Lower leg skin (tissue), 4 donors: ENCODE data around the gene ABCC2. TPM values are rescaled to one million over a fixed set of nuclear protein-coding genes. Genes with fewer than 3 reads are reported as not detected.
"Not testable (repeated sequence)": the region's sequence is repeated elsewhere in the genome, so short reads cannot be mapped to it uniquely, and the experiment has no call there.

Experiments used
- DNase-seq, 2 donors: peaks; one replicate each; pipeline ENCODE4 v3.0.0-alpha.2; 2019; ENCODE audit warnings: low spot score in 2 of 2
- H3K4me3 ChIP-seq: fragments of 200-600 bp; sonication (generic); 2 replicates; pipeline ENCODE4 v1.5.1; 2017; ENCODE audit warnings: mild to moderate bottlenecking, low read depth; ENCODE audit not compliant: poor library complexity, severe bottlenecking
- CTCF ChIP-seq, 3 donors: fragments of 450-650 bp; IDR thresholded peaks; one replicate each; pipeline ENCODE4 v1.5.1; 2016; ENCODE audit warnings: antibody characterized with exemption in 3 of 3, mild to moderate bottlenecking in 3 of 3, moderate library complexity in 2 of 3
- POLR2A ChIP-seq, 2 donors: fragments of 450-650 bp; IDR thresholded peaks; one replicate each; pipeline ENCODE4 v1.6.1; 2016 to 2017; ENCODE audit warnings: antibody characterized with exemption in 2 of 2, mild to moderate bottlenecking in 1 of 2, moderate library complexity in 1 of 2
- WGBS, 2 donors: methylation state at CpG; one replicate each; pipeline ENCODE4 v1.1.5; 2018; 5-methylcytosine and 5-hydroxymethylcytosine counted together
- intact Hi-C: fragments of 100-400 bp; cut with DNase I; formaldehyde crosslinking; loops from one replicate; pipeline ENCODE4 v1.15.0; 2023; ENCODE audit warnings: low total_unique reads
- total RNA-seq, 4 donors: library from RNA; depleted of rRNA; stranded (reverse); fragments of >200 nt; gene quantifications; one replicate each; pipeline ENCODE4 v1.1.0, GENCODE V29; 2016

The ABCC2 gene
- total RNA-seq, 4 donors from 2014 or later, result 0.46 to 2.0 (median 1.9) TPM

GRCh38 chr10:99834410-99834809 lies 52.0 kb downstream of the ABCC2 start:
- WGBS, 2 donors, result 84 to 88% methylated on average over 4 of the region's 4 CpGs
- TF ChIP-seq POLR2A (IDR thresholded peaks at IDR 0.05), result no peak
- no peak for TF ChIP-seq CTCF (IDR thresholded peaks at IDR 0.05)
- intact Hi-C loops, result no loop called here

GRCh38 chr10:99835947-99836346 lies 53.5 kb downstream of the ABCC2 start:
- intact Hi-C loops, result no loop called here
- TF ChIP-seq CTCF (IDR thresholded peaks at IDR 0.05) (no peak), POLR2A (IDR thresholded peaks at IDR 0.05) (no peak)
- DNase-seq, result no peak
- WGBS, 2 donors, result 92 to 93% methylated on average over 8 of the region's 8 CpGs
- no peak overlapping the region for H3K4me3 ChIP-seq

More at GRCh38 chr10:99834410-99834809, 52.0 kb downstream of the ABCC2 start:
- no peak overlapping the region for H3K4me3 ChIP-seq
- no peak for DNase-seq

- DNase-seq, result no peak
- intact Hi-C loops, result no loop called here
- no peak overlapping the region for H3K4me3 ChIP-seq
- no peak for TF ChIP-seq CTCF (IDR thresholded peaks at IDR 0.05)
- TF ChIP-seq POLR2A (IDR thresholded peaks at IDR 0.05), result no peak
- 46 to 59% methylated on average over 2 of the region's 2 CpGs for WGBS, 2 donors
Observed at GRCh38 chr10:99836711-99837110, 54.3 kb downstream of the ABCC2 start.

GRCh38 chr10:99840859-99841258 lies 58.4 kb downstream of the ABCC2 start:
- WGBS, 2 donors, result 89 to 94% methylated on average over 2 of the region's 2 CpGs
- intact Hi-C loops, H3K4me3 ChIP-seq, DNase-seq: not testable (repeated sequence)

GRCh38 chr10:99841746-99842145 lies 59.3 kb downstream of the ABCC2 start:
- H3K4me3 ChIP-seq, result no peak overlapping the region
- 86 to 87% methylated on average over 7 of the region's 7 CpGs for WGBS, 2 donors
- no peak for DNase-seq
- TF ChIP-seq POLR2A (IDR thresholded peaks at IDR 0.05) (no peak), CTCF (IDR thresholded peaks at IDR 0.05) (no peak)
- intact Hi-C loops, result no loop called here

GRCh38 chr10:99843310-99843709 lies 60.9 kb downstream of the ABCC2 start:
- TF ChIP-seq CTCF (IDR thresholded peaks at IDR 0.05) (no peak), POLR2A (IDR thresholded peaks at IDR 0.05) (no peak)
- 79 to 89% methylated on average over 3 of the region's 3 CpGs for WGBS, 2 donors
- no peak overlapping the region for H3K4me3 ChIP-seq
- intact Hi-C loops, result no loop called here
- no peak for DNase-seq
